Measurements from ENCODE around the gene HMCN2.

The HMCN2 gene

GRCh38 chr9:130320723-130321481 lies 55.3 kb downstream of the HMCN2 start:
- DNase-seq (ENCODE audit: extremely low read depth, low read depth): no peak
- H3K4me3 ChIP-seq (replicated peaks; ENCODE audit: low read depth, low read length): no peak overlapping the region
- TF ChIP-seq CTCF (IDR thresholded peaks at IDR 0.05; ENCODE audit: low read depth, low read length, missing control alignments): no peak

GRCh38 chr9:130321539-130321938 lies 56.0 kb downstream of the HMCN2 start:
- H3K4me3 ChIP-seq (replicated peaks; ENCODE audit: low read depth, low read length): no peak overlapping the region
- no peak for TF ChIP-seq CTCF (IDR thresholded peaks at IDR 0.05; ENCODE audit: low read depth, low read length, missing control alignments)
- no peak for DNase-seq (ENCODE audit: extremely low read depth, low read depth)

GRCh38 chr9:130323051-130323745 lies 57.6 kb downstream of the HMCN2 start:
- DNase-seq (ENCODE audit: extremely low read depth, low read depth): no peak
- no peak overlapping the region for H3K4me3 ChIP-seq (replicated peaks; ENCODE audit: low read depth, low read length)
- TF ChIP-seq CTCF (IDR thresholded peaks at IDR 0.05; ENCODE audit: low read depth, low read length, missing control alignments): no peak

DNA sequence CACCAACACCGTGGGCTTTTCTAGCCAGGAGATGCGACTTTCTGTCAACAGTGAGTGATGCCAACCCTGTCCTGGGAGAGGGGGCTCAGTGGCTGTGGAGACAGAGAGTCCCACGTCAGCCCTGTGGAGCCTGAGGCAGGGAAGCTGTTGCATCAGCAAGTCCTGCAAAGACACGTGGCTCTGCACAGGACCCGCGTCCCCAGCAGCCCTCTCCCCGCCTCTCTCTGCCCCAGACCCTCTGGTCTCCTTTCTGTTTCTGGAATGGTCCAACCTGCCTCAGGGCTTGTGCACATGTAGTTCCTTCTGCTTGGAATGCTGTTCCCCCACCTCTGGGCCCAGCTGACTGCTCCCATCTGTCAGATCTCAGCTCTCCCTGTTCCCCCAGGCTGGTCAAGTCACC lies 60.4 kb downstream of the HMCN2 start:
- no peak for TF ChIP-seq CTCF (IDR thresholded peaks at IDR 0.05; ENCODE audit: low read depth, low read length, missing control alignments)
- no peak overlapping the region for H3K4me3 ChIP-seq (replicated peaks; ENCODE audit: low read depth, low read length)
- no peak for DNase-seq (ENCODE audit: extremely low read depth, low read depth)

GRCh38 chr9:130327070-130327780 lies 61.7 kb downstream of the HMCN2 start:
- DNase-seq (ENCODE audit: extremely low read depth, low read depth): no peak
- peak overlapping the region; percentile 13; the same call in 1 of the 2 replicates for H3K4me3 ChIP-seq (replicated peaks; ENCODE audit: low read depth, low read length)
- peak; percentile 53 for TF ChIP-seq CTCF (IDR thresholded peaks at IDR 0.05; ENCODE audit: low read depth, low read length, missing control alignments)

DNA sequence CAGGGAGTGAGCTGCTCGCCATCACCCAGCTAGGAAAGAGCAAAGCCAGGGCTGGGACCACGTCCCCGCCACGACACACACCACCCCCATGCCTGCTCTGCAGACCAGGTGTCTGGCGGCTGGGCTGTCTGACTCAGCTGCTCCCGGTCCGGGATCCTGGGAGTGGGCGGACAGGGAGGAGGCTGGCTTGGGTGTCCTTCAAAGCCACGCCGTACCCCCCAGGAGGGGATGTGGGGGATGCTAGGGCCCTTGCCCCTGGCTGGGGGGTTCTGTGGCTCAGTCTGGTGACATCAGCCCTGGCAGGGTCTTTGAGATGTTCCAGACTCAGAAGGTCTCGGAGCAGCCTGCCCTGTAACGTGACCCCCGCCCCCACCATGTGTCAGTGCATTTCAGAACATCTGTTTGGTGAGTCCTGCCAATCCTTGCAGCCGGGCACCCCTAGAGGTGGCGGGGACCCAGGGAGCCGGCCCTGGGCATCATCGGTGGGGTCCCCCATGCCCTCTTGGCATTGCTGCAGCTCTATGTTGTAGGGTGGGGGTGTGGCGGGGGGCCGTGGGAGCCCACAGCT lies 62.3 kb downstream of the HMCN2 start:
- no peak for TF ChIP-seq CTCF (IDR thresholded peaks at IDR 0.05; ENCODE audit: low read depth, low read length, missing control alignments)
- no peak for DNase-seq (ENCODE audit: extremely low read depth, low read depth)
- H3K4me3 ChIP-seq (replicated peaks; ENCODE audit: low read depth, low read length): peak overlapping the region; percentile 13

Data from HFF-Myc (cell line).